Peyer's patch (tissue), 4 donors: ENCODE results near the gene DIO1.

Experiments used
- CTCF ChIP-seq, 6 experiments: fragments of 450-650 bp in 4 of 6; fragments of 200-600 bp in 2 of 6; sonication (generic) in 1 of 6; IDR thresholded peaks; one replicate each; pipeline ENCODE4 v1.5.1; 2017 to 2019; ENCODE audit warnings: antibody characterized with exemption in 6 of 6, mild to moderate bottlenecking in 3 of 6, moderate library complexity in 1 of 6
- POLR2A ChIP-seq, 2 donors: fragments of 450-650 bp; IDR thresholded peaks; one replicate each; pipeline ENCODE4 v1.5.1; 2017; ENCODE audit warnings: antibody characterized with exemption in 2 of 2, mild to moderate bottlenecking in 2 of 2, moderate library complexity in 2 of 2

GRCh38 chr1:53944469-53945182 lies 50.6 kb downstream of the DIO1 start:
- TF ChIP-seq CTCF (IDR thresholded peaks at IDR 0.05) (no peak), POLR2A (IDR thresholded peaks at IDR 0.05) (no peak)
